B cell (primary cell): Measurements from ENCODE around the gene OTOA. TPM values are rescaled to one million over a fixed set of nuclear protein-coding genes. Genes with fewer than 3 reads are reported as not detected.

ENCODE experiments used
- ATAC-seq: fragments of 200-7000 bp; cut with Tn5 transposase; one replicate; pipeline ENCODE4 v1.10.0; 2021; ENCODE audit warnings: low read depth, mild to moderate bottlenecking, moderate number of reproducible peaks, moderate library complexity
- CTCF ChIA-PET: fragments of 350-600 bp; sonication (Branson Sonifier 250); formaldehyde crosslinking; loops from one replicate; lab custom pipeline; 2021; ENCODE audit warnings: antibody characterized with exemption, inconsistent platforms; lab: Charles Lee
- POLR2A ChIA-PET: fragments of 350-600 bp; sonication (Branson Sonifier 250); formaldehyde crosslinking; loops from one replicate; lab custom pipeline; 2021; ENCODE audit warnings: antibody characterized with exemption; lab: Charles Lee
- DNase-seq: peaks from one replicate; pipeline ENCODE4 v3.0.0; 2013
- H2AFZ ChIP-seq: 2 replicates; pipeline ENCODE4 v1.6.1; 2012; ENCODE audit warnings: mild to moderate bottlenecking, low read depth, low read length; ENCODE audit not compliant: insufficient read depth, poor library complexity, severe bottlenecking
- H3K27ac ChIP-seq, 2 donors: 1 replicate in 1 of 2; 2 replicates in 1 of 2; pipeline ENCODE4 v1.5.1; 2012 to 2013; ENCODE audit warnings: low read length in 2 of 2, mild to moderate bottlenecking in 2 of 2, moderate library complexity in 1 of 2
- H3K27me3 ChIP-seq, 4 experiments: fragments of 200-600 bp in 1 of 4; sonication (generic) in 1 of 4; replicated peaks in 1 of 4; 1 replicate in 2 of 4; 2 replicates in 2 of 4; pipeline versions ENCODE4 v1.6.1 to v1.7.0; 2013 to 2016; ENCODE audit warnings: low read length in 3 of 4, mild to moderate bottlenecking in 2 of 4, mixed read lengths in 1 of 4, moderate library complexity in 1 of 4; ENCODE audit not compliant: insufficient read depth in 4 of 4, control insufficient read depth in 3 of 4; ENCODE audit errors: control extremely low read depth in 1 of 4
- H3K36me3 ChIP-seq, 2 experiments: replicated peaks in 1 of 2; 1 replicate in 1 of 2; 2 replicates in 1 of 2; pipeline versions ENCODE4 v1.6.1 to v1.7.1; 2013; ENCODE audit warnings: low read length in 1 of 2; ENCODE audit not compliant: insufficient read depth in 2 of 2, control insufficient read depth in 1 of 2; ENCODE audit errors: control extremely low read depth in 1 of 2, extremely low read depth in 1 of 2
- H3K4me1 ChIP-seq, 2 donors: fragments of 200-600 bp in 1 of 2; sonication (generic) in 1 of 2; 1 replicate in 1 of 2; 2 replicates in 1 of 2; pipeline versions ENCODE4 v1.5.1 to v1.6.1; 2013 to 2017; ENCODE audit warnings: low read length in 2 of 2; ENCODE audit not compliant: control insufficient read depth in 2 of 2, insufficient read depth in 2 of 2
- H3K4me2 ChIP-seq: replicated peaks from 2 replicates; pipeline ENCODE3; 2012; ENCODE audit warnings: mild to moderate bottlenecking, low read depth, low read length; ENCODE audit not compliant: poor library complexity, severe bottlenecking
- H3K4me3 ChIP-seq, 5 experiments: fragments of 200-600 bp in 1 of 5; sonication (generic) in 1 of 5; 1 replicate in 3 of 5; 2 replicates in 2 of 5; pipeline versions ENCODE4 v1.5.1 to v1.7.0; 2011 to 2016; ENCODE audit warnings: low read length in 4 of 5, mild to moderate bottlenecking in 4 of 5, low read depth in 2 of 5, control low read depth in 1 of 5, moderate library complexity in 1 of 5; ENCODE audit not compliant: insufficient read depth in 1 of 5; ENCODE audit errors: control extremely low read depth in 1 of 5, extremely low read depth in 1 of 5
- H3K79me2 ChIP-seq: fragments of 200-600 bp; sonication (generic); one replicate; pipeline ENCODE4 v1.6.0; 2016; ENCODE audit warnings: low read length; ENCODE audit not compliant: control insufficient read depth, insufficient read depth
- H3K9ac ChIP-seq: fragments of 200-600 bp; sonication (generic); 2 replicates; pipeline ENCODE4 v1.6.1; 2017; ENCODE audit warnings: mild to moderate bottlenecking, low read length, moderate library complexity
- H3K9me3 ChIP-seq, 3 donors: one replicate each; pipeline versions ENCODE4 v1.6.1 to v1.7.1; 2013; ENCODE audit warnings: low read length in 2 of 3; ENCODE audit not compliant: control insufficient read depth in 2 of 3, insufficient read depth in 1 of 3; ENCODE audit errors: control extremely low read depth in 1 of 3
- H4K20me1 ChIP-seq: 2 replicates; pipeline ENCODE4 v1.6.0; 2012; ENCODE audit warnings: mild to moderate bottlenecking, low read length; ENCODE audit not compliant: insufficient read depth, control insufficient read depth, poor library complexity, severe bottlenecking
- H3K27ac Mint-ChIP-seq: one replicate; pipeline ENCODE4 v1.8.0; 2021; ENCODE audit warnings: mixed read lengths
- H3K27me3 Mint-ChIP-seq: one replicate; pipeline ENCODE4 v1.8.0; 2021; ENCODE audit warnings: mixed read lengths
- H3K4me1 Mint-ChIP-seq: one replicate; pipeline ENCODE4 v1.8.0; 2021; ENCODE audit warnings: mixed read lengths
- H3K4me3 Mint-ChIP-seq: one replicate; pipeline ENCODE4 v1.8.0; 2021; ENCODE audit warnings: mixed read lengths
- H3K9me3 Mint-ChIP-seq: one replicate; pipeline ENCODE4 v1.8.0; 2022; ENCODE audit warnings: mixed read lengths; ENCODE audit not compliant: insufficient read depth
- EZH2 ChIP-seq: IDR thresholded peaks from 2 replicates; pipeline ENCODE4 v1.6.1; 2012; ENCODE audit warnings: borderline replicate concordance, low read depth, mild to moderate bottlenecking, moderate library complexity, low read length; ENCODE audit not compliant: insufficient read depth, poor library complexity, severe bottlenecking
- WGBS: methylation state at CpG from one replicate; pipeline ENCODE4 v1.1.5; 2013; ENCODE audit warnings: missing lambda C conversion rate; ENCODE audit not compliant: insufficient coverage; 5-methylcytosine and 5-hydroxymethylcytosine counted together
- intact Hi-C: fragments of 100-400 bp; cut with micrococcal nuclease; formaldehyde crosslinking; loops from one replicate; pipeline ENCODE4 v1.10.0; 2022
- polyA minus RNA-seq: library from RNA; depleted of rRNA, polyadenylated mRNA; stranded (reverse); fragments of >200 nt; gene quantifications from 2 replicates; pipeline ENCODE4 v1.2.3, GENCODE V29; 2012
- polyA plus RNA-seq: library from polyadenylated mRNA; depleted of rRNA; stranded (reverse); fragments of >200 nt; gene quantifications from 2 replicates; pipeline ENCODE4 v1.2.3, GENCODE V29; 2012
- total RNA-seq, 2 donors: library from RNA; stranded (reverse); fragments of 120-200 nt in 1 of 2; gene quantifications; 1 replicate in 1 of 2; 2 replicates in 1 of 2; pipeline versions ENCODE4 v1.2.3 to v1.2.4, GENCODE V29; 2013 to 2022
- TF ChIP-seq, protein P1 (sequence below): fragments of 200-600 bp; IDR thresholded peaks from one replicate; pipeline ENCODE4 v1.8.0; 2022; ENCODE audit warnings: antibody characterized with exemption, mild to moderate bottlenecking

Gene OTOA
- total RNA-seq (0.07 and 0.39 TPM in 2 replicates), polyA plus RNA-seq (0.06 TPM in 1 of 2 replicates, not detected in the other), polyA minus RNA-seq (0.07 and 0.09 TPM in 2 replicates)
- total RNA-seq (2013): 0.19 TPM

DNA sequence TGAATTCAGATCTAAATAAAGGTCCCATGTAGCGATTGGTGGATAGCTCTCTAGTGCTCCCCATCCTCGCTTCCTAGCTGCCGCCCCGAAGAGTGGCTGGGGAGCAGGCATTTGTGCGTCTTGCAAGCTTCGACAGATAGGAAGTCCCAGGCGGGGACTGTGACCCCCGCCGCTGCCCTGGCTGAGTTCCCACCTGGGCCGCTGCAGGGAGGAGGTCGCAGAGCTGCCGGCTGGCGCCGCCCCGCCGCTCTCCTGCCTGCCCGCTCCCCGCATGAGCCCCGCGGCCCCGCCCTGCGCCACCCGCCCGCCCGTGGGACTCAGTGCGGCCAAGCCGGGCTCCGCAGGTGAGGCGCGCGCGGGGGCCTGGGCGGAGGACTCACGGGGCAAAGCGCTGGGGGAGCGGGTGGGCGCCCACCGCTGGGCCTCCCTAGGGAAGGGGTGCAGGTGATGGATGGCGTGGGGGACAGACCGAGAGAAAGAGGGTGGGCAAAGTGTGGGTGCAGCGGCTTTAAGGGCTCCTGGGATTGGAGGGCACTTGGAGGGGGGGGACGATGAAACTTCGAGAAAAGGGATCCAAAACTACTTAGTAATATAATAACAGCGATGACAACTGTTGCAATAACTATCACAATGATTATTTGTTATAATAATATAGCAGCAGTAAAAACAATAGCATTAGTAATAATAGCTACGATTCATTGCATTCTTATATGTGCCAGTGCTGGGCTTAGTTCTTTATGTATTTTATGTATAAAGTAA is at the start of gene OTOA:
TSS of gene OTOA (plus strand) at position 80 of the 759 bp plus-strand sequence. CDS start 14,547 bp downstream, outside the sequence.
- H3K4me1 Mint-ChIP-seq: peaks cover 37% of the 10 kb centered on the region

More for the DNA sequence above, at the start of gene OTOA:
- ChIA-PET CTCF (interaction anchor here (0.8 to 1.6 kb wide), 5 partner anchors 8 to 45 kb away, joined by 3 to 6 read pairs (median 3); no protein-coding TSS in a partner anchor), POLR2A (no interaction called here)
- H3K27ac Mint-ChIP-seq: peak within 1 kb of the TSS; percentile 50
- H3K27me3 Mint-ChIP-seq: peaks cover 3% of the 10 kb centered on the region
- peak within 1 kb of the TSS; percentile 90 for H3K4me3 Mint-ChIP-seq
- Histone ChIP-seq H4K20me1 (no peaks in the 10 kb centered on the region), H3K4me3 (peak within 1 kb of the TSS in 4 of 5 experiments; percentile 25 to 69 (median 46)), H3K27me3 (peaks cover 0 to 9% (median 3%) of the 10 kb centered on the region in 4 experiments), H3K36me3 (no peaks in the 10 kb centered on the region), H3K4me2 (peak within 1 kb of the TSS; percentile 93), H3K27ac (no peak within 1 kb of the TSS), H3K9ac (peak within 1 kb of the TSS; percentile 55), H3K79me2 (no peaks in the 10 kb centered on the region), H2AFZ (peak within 1 kb of the TSS; percentile 69), H3K4me1 (peaks cover 35 to 43% of the 10 kb centered on the region in 2 donors), H3K9me3 (no peaks in the 10 kb centered on the region)
- TF ChIP-seq, protein P1, sequence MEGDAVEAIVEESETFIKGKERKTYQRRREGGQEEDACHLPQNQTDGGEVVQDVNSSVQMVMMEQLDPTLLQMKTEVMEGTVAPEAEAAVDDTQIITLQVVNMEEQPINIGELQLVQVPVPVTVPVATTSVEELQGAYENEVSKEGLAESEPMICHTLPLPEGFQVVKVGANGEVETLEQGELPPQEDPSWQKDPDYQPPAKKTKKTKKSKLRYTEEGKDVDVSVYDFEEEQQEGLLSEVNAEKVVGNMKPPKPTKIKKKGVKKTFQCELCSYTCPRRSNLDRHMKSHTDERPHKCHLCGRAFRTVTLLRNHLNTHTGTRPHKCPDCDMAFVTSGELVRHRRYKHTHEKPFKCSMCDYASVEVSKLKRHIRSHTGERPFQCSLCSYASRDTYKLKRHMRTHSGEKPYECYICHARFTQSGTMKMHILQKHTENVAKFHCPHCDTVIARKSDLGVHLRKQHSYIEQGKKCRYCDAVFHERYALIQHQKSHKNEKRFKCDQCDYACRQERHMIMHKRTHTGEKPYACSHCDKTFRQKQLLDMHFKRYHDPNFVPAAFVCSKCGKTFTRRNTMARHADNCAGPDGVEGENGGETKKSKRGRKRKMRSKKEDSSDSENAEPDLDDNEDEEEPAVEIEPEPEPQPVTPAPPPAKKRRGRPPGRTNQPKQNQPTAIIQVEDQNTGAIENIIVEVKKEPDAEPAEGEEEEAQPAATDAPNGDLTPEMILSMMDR: no peak
- TF ChIP-seq EZH2: no peak
- WGBS: 1% methylated on average over 40 of the region's 45 CpGs
- DNase-seq (peak; percentile 62), ATAC-seq (peak; percentile 84)
- intact Hi-C loops: no loop called here
- no peaks in the 10 kb centered on the region for H3K9me3 Mint-ChIP-seq
